ENCODE measurements around the gene RSF1. TPM values are rescaled to one million over a fixed set of nuclear protein-coding genes. Genes with fewer than 3 reads are reported as not detected.

The RSF1 gene
- total RNA-seq, 1 experiment from 2014 or later = 43.1 TPM

- TF ChIP-seq, protein P1, sequence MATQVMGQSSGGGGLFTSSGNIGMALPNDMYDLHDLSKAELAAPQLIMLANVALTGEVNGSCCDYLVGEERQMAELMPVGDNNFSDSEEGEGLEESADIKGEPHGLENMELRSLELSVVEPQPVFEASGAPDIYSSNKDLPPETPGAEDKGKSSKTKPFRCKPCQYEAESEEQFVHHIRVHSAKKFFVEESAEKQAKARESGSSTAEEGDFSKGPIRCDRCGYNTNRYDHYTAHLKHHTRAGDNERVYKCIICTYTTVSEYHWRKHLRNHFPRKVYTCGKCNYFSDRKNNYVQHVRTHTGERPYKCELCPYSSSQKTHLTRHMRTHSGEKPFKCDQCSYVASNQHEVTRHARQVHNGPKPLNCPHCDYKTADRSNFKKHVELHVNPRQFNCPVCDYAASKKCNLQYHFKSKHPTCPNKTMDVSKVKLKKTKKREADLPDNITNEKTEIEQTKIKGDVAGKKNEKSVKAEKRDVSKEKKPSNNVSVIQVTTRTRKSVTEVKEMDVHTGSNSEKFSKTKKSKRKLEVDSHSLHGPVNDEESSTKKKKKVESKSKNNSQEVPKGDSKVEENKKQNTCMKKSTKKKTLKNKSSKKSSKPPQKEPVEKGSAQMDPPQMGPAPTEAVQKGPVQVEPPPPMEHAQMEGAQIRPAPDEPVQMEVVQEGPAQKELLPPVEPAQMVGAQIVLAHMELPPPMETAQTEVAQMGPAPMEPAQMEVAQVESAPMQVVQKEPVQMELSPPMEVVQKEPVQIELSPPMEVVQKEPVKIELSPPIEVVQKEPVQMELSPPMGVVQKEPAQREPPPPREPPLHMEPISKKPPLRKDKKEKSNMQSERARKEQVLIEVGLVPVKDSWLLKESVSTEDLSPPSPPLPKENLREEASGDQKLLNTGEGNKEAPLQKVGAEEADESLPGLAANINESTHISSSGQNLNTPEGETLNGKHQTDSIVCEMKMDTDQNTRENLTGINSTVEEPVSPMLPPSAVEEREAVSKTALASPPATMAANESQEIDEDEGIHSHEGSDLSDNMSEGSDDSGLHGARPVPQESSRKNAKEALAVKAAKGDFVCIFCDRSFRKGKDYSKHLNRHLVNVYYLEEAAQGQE (IDR thresholded peaks at IDR 0.05; ENCODE audit: low read depth) = no peak
- no peak for TF ChIP-seq CEBPB (IDR thresholded peaks at IDR 0.05; ENCODE audit: low read depth)
Observed at GRCh38 chr11:77656362-77656761, 164.2 kb downstream of the RSF1 start (continued).

DNA sequence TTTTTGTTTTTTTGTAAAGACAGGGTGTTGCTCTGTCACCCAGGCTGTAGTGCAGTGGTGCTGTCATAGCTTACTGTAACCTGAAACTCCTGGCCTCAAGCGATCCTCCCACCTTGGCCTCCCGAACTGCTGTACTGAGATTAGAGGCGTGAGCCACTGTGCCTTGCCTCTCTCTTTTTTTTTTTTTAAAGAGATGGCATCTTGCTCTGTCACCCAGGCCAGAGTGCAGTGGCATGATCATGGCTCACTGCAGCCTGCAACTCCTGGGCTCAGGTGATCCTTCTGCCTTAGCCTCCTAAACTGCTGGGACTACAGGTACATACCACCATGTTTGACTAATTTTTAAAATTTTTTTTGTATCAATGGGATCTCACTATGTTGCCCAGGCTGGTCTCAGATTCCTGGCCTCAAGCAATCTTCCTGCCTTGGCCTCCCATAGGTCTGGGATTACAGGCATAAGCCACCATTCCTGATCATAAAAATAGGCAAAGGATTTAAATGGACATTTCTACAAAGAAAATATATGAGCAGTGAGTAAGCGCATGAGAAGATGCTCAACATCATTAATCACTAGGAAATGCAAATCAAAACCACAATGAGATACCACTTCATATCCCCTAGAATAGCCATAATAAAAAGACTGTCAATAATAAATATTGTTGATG is 165.6 kb downstream of the RSF1 start:
- Histone ChIP-seq H3K9me2 (ENCODE audit: insufficient read depth) (no peaks in the 10 kb centered on the region), H2AFZ (ENCODE audit: low read depth, low read length, poor library complexity, severe bottlenecking) (no peak overlapping the region), H3K27ac (ENCODE audit: low read depth, low read length) (no peak overlapping the region), H3K9me3 (ENCODE audit: control insufficient read depth in 1 of 2, insufficient read depth in 1 of 2, low read depth in 1 of 2, low read length in 2 of 2) (no peaks in the 10 kb centered on the region), H3K9ac (ENCODE audit: low read length) (no peak overlapping the region), H3K4me3 (replicated peaks in 1 of 2; ENCODE audit: low read depth in 1 of 2, low read length in 2 of 2) (no peak overlapping the region), H3K79me2 (ENCODE audit: insufficient read depth, low read length) (no peaks in the 10 kb centered on the region), H3K4me2 (ENCODE audit: low read length) (peak overlapping the region; percentile 16; the same call in 1 of the 2 replicates), H4K20me1 (ENCODE audit: insufficient read depth) (no peaks in the 10 kb centered on the region), H3K36me3 (ENCODE audit: control insufficient read depth in 1 of 2, insufficient read depth in 2 of 2, low read length in 2 of 2) (no peaks in the 10 kb centered on the region), H3K4me1 (ENCODE audit: control insufficient read depth in 1 of 2, insufficient read depth in 2 of 2, low read length in 2 of 2) (peaks cover 0 to 7% of the 10 kb centered on the region in 2 experiments; a peak in 3 of 4 replicates), H3K27me3 (ENCODE audit: insufficient read depth, low read length) (no peaks in the 10 kb centered on the region)
- ATAC-seq (peak; percentile 68; the same call in 1 of the 2 replicates), DNase-seq (ENCODE audit: low read depth, low spot score) (no peak)
- ChIA-PET POLR2A (no interaction called here), CTCF (no interaction called here), RAD21 (ENCODE audit: low non-redundant PET in 1 of 2, low total read pairs in 2 of 2, uncharacterized antibody in 2 of 2, unreplicated experiment in 2 of 2) (no interaction called here)
- TF ChIP-seq RAD21 (IDR thresholded peaks at IDR 0.05; ENCODE audit: low read depth) (no peak), TCF7L2 (IDR thresholded peaks at IDR 0.05; ENCODE audit: borderline replicate concordance, extremely low read depth, insufficient read depth, insufficient read length) (no peak), CEBPB (IDR thresholded peaks at IDR 0.05; ENCODE audit: low read depth) (no peak), YY1 (IDR thresholded peaks at IDR 0.05; ENCODE audit: extremely low read depth, insufficient replicate concordance, low read depth, low read length) (no peak), CBX3 (IDR thresholded peaks at IDR 0.05; ENCODE audit: low read depth) (no peak), ZFX (IDR thresholded peaks at IDR 0.05) (no peak), POLR2A (IDR thresholded peaks at IDR 0.05; ENCODE audit: borderline replicate concordance, extremely low read depth, insufficient read depth, insufficient read length) (no peak), EGR1 (IDR thresholded peaks at IDR 0.05; ENCODE audit: low read depth) (no peak)
- TF ChIP-seq, protein P2, sequence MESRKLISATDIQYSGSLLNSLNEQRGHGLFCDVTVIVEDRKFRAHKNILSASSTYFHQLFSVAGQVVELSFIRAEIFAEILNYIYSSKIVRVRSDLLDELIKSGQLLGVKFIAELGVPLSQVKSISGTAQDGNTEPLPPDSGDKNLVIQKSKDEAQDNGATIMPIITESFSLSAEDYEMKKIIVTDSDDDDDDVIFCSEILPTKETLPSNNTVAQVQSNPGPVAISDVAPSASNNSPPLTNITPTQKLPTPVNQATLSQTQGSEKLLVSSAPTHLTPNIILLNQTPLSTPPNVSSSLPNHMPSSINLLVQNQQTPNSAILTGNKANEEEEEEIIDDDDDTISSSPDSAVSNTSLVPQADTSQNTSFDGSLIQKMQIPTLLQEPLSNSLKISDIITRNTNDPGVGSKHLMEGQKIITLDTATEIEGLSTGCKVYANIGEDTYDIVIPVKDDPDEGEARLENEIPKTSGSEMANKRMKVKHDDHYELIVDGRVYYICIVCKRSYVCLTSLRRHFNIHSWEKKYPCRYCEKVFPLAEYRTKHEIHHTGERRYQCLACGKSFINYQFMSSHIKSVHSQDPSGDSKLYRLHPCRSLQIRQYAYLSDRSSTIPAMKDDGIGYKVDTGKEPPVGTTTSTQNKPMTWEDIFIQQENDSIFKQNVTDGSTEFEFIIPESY (IDR thresholded peaks at IDR 0.05; ENCODE audit: extremely low read depth, insufficient replicate concordance, low read length) = no peak
- TF ChIP-seq, protein P1 (IDR thresholded peaks at IDR 0.05; ENCODE audit: low read depth) = no peak
- no TSS peak for BruUV-seq (replicated peaks)
- intact Hi-C loops (cut with micrococcal nuclease) = no loop called here

Measured in HCT116 (cell line).